Measurements from ENCODE around the gene KLHL10. TPM values are rescaled to one million over a fixed set of nuclear protein-coding genes. Genes with fewer than 3 reads are reported as not detected.

The KLHL10 gene
- total RNA-seq, 2 donors from 2014 or later: 0.14 to 6.5 TPM

DNA sequence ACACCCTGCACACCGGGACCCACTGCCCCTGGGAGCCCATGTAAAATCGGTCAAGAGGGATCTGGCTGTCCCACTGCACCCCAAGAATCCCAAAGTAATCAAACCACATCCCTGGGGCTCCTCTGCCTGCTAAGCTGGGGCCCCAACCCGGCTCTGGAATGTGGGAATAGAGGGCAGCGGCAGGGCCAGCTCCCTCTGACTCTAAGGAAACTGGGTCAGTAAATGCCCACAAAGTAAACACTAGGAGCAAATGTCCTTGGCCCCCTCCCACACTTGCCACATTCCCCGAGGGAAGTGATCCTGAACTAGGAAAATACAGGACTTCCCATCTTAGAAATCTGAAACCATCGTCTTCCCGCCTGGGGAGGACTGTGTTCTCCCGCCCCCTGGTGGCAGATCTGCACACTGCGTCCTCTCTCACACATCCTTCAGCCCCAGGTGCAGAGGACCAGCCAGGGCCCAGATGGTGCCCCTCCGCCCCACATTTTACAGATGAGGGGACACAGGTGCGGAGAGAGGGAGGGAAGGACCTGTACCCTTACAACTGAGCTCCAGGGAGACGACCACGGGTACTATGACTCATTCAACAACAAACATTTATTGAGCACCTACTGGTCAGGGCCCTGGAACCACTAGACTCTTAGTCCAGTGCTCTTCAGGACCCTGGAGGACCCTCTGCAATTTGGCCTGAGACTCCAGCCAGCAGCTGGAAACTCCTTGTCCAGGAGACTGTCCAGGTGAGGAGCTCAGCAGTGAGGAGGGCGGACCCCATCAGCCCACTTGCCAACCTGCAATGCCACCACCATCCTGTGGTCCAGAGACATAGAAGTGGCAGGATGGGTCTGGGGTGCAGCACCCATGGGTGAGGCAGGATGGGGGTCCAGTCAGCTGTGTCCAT lies 36.0 kb upstream of the KLHL10 start:
- intact Hi-C loops (cut with DNase I): loop anchor here (1.0 kb wide), 1 partner anchor 64 kb away; no protein-coding TSS in a partner anchor
- Histone ChIP-seq H3K4me1 (replicated peaks) (peaks cover 4% of the 10 kb centered on the region), H3K36me3 (no peaks in the 10 kb centered on the region), H3K9me3 (no peaks in the 10 kb centered on the region), H3K27ac (peak overlapping the region; percentile 55 to 60), H3K27me3 (replicated peaks; ENCODE audit: insufficient read depth) (no peaks in the 10 kb centered on the region), H3K4me3 (no peak overlapping the region)
- no peak for TF ChIP-seq POLR2A (IDR thresholded peaks at IDR 0.05)
- TF ChIP-seq POLR2AphosphoS5 (IDR thresholded peaks at IDR 0.05): peak; percentile 86
- TF ChIP-seq, protein P1, sequence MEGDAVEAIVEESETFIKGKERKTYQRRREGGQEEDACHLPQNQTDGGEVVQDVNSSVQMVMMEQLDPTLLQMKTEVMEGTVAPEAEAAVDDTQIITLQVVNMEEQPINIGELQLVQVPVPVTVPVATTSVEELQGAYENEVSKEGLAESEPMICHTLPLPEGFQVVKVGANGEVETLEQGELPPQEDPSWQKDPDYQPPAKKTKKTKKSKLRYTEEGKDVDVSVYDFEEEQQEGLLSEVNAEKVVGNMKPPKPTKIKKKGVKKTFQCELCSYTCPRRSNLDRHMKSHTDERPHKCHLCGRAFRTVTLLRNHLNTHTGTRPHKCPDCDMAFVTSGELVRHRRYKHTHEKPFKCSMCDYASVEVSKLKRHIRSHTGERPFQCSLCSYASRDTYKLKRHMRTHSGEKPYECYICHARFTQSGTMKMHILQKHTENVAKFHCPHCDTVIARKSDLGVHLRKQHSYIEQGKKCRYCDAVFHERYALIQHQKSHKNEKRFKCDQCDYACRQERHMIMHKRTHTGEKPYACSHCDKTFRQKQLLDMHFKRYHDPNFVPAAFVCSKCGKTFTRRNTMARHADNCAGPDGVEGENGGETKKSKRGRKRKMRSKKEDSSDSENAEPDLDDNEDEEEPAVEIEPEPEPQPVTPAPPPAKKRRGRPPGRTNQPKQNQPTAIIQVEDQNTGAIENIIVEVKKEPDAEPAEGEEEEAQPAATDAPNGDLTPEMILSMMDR (IDR thresholded peaks at IDR 0.05): peak; percentile 97 to 100 (median 99)
- DNase-seq (ENCODE audit: low spot score): peak; percentile 83
- WGBS: 12% methylated on average over 14 of the region's 14 CpGs

DNA sequence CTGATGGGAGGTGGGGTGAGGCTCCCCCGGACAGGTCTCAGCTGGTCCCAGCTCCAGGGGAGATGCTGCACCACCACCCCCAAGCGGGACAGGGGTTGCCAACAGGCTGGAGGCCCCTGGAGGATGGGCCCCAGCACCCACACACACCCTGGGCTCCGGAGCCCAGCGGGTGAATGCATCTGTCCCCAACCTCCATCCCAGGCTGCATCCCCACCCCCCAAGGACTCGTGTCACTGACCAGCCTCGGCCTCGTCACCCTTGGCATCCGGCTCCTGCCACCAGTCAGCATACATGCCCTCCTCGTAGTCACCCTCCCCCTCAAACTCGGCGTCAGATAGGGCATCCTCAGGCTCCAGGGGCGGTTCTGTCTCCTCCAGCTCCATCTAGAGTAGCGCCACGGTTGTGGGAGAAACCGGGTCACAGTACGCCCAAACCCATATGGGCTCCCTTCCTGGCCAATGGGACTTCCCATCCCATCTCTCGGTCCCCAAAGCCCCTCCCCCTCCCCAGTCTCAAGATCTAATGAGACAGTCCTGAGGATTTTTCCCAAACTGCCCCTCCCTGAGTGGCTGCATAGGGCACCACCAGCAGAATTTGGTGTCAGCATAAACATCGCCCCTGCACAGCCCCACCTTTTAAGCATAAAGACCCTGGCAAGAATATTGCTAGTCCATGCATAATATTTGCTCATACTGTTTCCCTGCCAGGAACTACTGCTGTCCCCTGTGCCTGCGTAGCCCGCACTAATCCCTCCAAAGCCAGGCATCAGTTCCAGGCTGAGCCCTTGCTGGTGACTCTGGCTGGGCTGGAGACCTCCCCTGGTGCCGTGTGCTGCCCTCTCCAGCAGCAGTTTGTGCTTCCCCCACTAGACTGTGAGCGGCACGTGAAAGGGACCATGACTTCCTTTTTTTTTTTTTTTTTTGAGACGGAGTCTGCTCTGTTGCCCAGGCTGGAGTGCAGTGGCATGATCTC lies 34.3 kb upstream of the KLHL10 start:
- Histone ChIP-seq H3K4me1 (replicated peaks) (peaks cover 4% of the 10 kb centered on the region), H3K4me3 (no peak overlapping the region), H3K9me3 (no peaks in the 10 kb centered on the region), H3K27me3 (replicated peaks; ENCODE audit: insufficient read depth) (no peaks in the 10 kb centered on the region), H3K36me3 (no peaks in the 10 kb centered on the region), H3K27ac (no peak overlapping the region)
- no peak for TF ChIP-seq POLR2A (IDR thresholded peaks at IDR 0.05)
- TF ChIP-seq POLR2AphosphoS5 (IDR thresholded peaks at IDR 0.05): no peak
- TF ChIP-seq, protein P1 (IDR thresholded peaks at IDR 0.05): no peak
- WGBS: 71% methylated on average over 24 of the region's 24 CpGs
- intact Hi-C loops (cut with DNase I): no loop called here
- DNase-seq (ENCODE audit: low spot score): no peak

DNA sequence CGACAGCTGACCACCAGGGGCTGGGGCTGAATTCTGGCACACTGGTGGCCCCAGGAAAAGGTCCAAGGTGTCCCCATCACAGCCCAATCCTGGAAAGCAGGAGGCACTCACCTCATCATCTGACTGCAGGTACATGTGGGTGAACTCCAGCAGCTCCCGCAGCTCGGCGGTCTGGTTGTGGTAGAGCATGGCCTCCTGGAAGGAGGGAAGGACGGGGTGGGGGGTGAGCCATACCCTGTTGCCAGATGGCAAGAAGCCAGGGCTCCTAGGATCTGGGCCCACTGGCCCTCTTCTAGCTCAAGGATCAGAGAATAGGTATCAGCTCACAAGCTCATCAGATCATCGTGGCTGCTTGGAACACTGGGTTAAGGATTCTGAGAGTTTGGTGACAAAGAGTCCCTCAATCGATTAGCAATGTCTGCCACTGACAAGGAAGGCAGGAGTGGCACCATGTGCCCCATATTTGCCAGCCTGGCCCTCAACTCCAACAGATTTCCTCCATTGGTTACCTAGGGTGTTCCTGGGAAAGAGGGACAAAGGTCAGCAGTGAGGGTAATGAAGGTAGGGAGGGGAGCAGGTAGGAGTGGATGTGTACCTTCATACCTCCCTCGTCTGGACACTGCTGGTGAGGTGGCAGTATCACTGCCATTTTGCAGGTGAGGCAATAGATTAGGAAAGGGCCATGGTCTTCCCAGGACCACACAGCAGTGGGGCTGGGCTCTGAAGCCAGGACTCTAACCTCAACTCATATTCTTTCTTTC lies 30.8 kb upstream of the KLHL10 start:
- 87% methylated on average over 8 of the region's 8 CpGs for WGBS
- H3K9me3 ChIP-seq: no peaks in the 10 kb centered on the region
- TF ChIP-seq POLR2AphosphoS5 (IDR thresholded peaks at IDR 0.05) (no peak), POLR2A (IDR thresholded peaks at IDR 0.05) (no peak)
- TF ChIP-seq, protein P1 (IDR thresholded peaks at IDR 0.05): no peak
- H3K4me1 ChIP-seq (replicated peaks): peaks cover 8% of the 10 kb centered on the region
- no peak overlapping the region for H3K4me3 ChIP-seq
- no peak overlapping the region for H3K27ac ChIP-seq
- no peaks in the 10 kb centered on the region for H3K27me3 ChIP-seq (replicated peaks; ENCODE audit: insufficient read depth)
- DNase-seq (ENCODE audit: low spot score): no peak
- no peaks in the 10 kb centered on the region for H3K36me3 ChIP-seq
- intact Hi-C loops (cut with DNase I): no loop called here

DNA sequence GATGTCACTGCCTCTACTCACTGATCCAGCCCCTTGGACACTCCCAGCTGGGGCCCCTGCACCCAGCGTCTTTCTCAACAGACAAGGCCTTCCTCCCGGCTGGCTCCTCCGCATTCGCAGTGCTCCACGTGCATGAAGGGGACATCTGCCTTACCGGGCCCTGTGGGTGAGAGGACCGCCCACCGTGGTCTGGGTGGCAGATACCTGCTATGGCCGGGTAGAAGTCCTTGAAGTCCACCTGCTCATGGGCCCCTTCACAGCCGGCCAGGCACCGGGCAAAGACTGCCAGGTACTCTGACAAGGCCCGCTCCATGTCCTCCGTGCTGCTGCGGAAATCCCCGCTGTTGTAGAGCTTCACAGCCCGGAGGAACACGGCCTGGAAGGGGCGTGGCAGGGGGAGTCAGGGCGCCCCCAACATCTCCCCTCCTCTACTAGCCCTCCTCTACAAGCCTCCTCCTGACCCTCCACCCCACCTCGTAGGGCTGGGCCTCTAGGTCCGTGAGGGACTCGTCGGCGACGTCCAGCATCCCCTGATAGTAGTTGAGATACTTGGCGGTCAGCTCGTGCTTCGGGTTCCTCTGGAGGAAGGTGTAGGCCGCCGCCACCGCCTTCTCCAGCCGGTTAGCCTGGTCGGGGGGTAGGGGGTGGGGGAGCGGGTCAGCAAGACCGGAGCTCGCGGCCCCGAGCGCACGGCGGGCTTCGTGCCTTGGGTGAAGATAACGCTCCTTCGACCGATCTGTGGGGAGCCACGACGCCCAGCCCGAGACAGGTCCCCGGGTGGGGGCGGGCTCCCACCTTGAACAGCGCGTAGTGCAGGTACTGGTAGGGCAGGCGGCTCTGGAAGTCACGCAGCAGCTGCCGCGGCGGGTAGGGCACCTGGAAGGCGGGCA lies 26.7 kb upstream of the KLHL10 start:
- 20% methylated on average over 52 of the region's 58 CpGs for WGBS
- no peaks in the 10 kb centered on the region for H3K9me3 ChIP-seq
- peak overlapping the region; percentile 78 to 79 for H3K27ac ChIP-seq
- peak; percentile 26 for DNase-seq (ENCODE audit: low spot score)
- intact Hi-C loops (cut with DNase I): no loop called here
- no peaks in the 10 kb centered on the region for H3K27me3 ChIP-seq (replicated peaks; ENCODE audit: insufficient read depth)
- H3K4me3 ChIP-seq: peak overlapping the region; percentile 60 to 73
- H3K36me3 ChIP-seq: no peaks in the 10 kb centered on the region
- peaks cover 8% of the 10 kb centered on the region for H3K4me1 ChIP-seq (replicated peaks)
- TF ChIP-seq POLR2A (IDR thresholded peaks at IDR 0.05) (no peak), POLR2AphosphoS5 (IDR thresholded peaks at IDR 0.05) (no peak)
- TF ChIP-seq, protein P1 (IDR thresholded peaks at IDR 0.05): no peak
